Thyroid gland (tissue), 4 donors: Measurements from ENCODE around the gene DNAJB1.

ENCODE experiments used
- POLR2A ChIP-seq, 2 donors: fragments of 450-650 bp; IDR thresholded peaks; one replicate each; pipeline ENCODE4 v1.6.1; 2017; ENCODE audit warnings: antibody characterized with exemption in 2 of 2, mild to moderate bottlenecking in 2 of 2, moderate library complexity in 1 of 2
- TF ChIP-seq, protein P1 (sequence below), 6 experiments: fragments of 200-600 bp in 3 of 6; fragments of 450-650 bp in 3 of 6; sonication (generic) in 3 of 6; IDR thresholded peaks; one replicate each; pipeline ENCODE4 v1.5.1; 2016 to 2019; ENCODE audit warnings: antibody characterized with exemption in 6 of 6, mild to moderate bottlenecking in 2 of 6, inconsistent platforms in 1 of 6, moderate library complexity in 1 of 6

DNA sequence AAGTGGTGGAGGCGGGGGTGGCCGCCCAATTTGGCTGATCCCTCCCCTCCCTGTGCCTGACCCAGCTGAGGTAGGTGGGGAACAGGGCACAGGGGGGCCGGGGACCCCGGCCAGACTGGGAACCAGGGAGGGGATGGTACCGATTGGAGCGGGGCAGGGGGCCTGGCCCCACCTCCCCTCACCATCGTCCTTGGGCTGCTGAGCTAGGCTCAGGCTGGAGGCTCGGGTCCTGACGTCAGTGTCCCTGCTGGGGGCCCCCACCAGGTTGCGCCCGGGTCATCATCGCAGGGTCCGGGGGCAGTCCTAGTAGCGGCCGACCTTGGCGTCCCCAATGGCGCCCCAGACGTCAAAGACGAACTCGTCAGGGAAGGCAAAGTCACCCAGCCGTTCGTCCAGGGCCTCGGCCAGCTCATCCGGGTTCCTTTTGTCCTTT is 40.1 kb downstream of the DNAJB1 start:
- no peak for TF ChIP-seq POLR2A (IDR thresholded peaks at IDR 0.05)
- TF ChIP-seq, protein P1, sequence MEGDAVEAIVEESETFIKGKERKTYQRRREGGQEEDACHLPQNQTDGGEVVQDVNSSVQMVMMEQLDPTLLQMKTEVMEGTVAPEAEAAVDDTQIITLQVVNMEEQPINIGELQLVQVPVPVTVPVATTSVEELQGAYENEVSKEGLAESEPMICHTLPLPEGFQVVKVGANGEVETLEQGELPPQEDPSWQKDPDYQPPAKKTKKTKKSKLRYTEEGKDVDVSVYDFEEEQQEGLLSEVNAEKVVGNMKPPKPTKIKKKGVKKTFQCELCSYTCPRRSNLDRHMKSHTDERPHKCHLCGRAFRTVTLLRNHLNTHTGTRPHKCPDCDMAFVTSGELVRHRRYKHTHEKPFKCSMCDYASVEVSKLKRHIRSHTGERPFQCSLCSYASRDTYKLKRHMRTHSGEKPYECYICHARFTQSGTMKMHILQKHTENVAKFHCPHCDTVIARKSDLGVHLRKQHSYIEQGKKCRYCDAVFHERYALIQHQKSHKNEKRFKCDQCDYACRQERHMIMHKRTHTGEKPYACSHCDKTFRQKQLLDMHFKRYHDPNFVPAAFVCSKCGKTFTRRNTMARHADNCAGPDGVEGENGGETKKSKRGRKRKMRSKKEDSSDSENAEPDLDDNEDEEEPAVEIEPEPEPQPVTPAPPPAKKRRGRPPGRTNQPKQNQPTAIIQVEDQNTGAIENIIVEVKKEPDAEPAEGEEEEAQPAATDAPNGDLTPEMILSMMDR (IDR thresholded peaks at IDR 0.05), result no peak
